NCI-H1694 treated with DMSO at 0.1 percent for 48 hours (cell line): ENCODE data around the gene KYNU.
"Not testable (repeated sequence)": the region's sequence is repeated elsewhere in the genome, so short reads cannot be mapped to it uniquely, and the experiment has no call there.

ENCODE experiments used
- DNase-seq: peaks from one replicate; lab custom pipeline; 2025; lab: John Stamatoyannopoulos, UW

The KYNU gene

DNA sequence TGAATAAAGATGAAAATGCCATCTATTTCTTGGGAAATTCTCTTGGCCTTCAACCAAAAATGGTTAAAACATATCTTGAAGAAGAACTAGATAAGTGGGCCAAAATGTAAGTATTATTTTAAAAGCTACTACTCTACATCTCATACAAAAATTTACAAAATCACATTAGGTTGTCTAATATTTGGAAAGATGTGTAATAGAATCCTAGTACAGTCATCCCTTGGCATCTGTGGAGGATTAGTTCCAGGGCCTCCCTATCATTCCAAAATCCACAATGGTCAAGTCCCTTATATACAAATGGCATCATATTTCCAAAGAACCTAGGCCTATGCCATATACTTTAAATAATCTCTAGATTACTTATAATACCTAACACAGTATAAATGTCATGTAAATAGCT lies 41.2 kb downstream of the KYNU start:
- DNase-seq: no peak

DNA sequence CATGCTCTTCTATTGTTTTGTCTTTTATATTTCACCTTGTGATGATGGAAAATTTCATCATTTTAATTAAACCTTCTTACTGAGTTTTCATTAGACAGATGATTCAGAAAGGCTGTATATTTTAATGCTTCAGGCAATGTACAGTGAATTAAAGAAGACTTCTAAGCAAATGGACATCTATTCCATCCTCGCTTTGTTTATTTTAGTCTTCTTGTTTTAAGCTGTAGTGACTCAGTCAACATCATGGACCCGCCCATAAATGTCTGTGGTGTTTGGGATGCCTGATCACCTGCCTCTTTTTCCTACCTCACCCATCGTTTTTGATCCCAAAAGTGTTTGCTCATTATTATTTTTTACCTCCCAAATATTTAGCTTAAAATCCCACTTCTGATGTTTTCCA lies 43.1 kb downstream of the KYNU start:
- DNase-seq: no peak

GRCh38 chr2:142926445-142926844 lies 49.0 kb downstream of the KYNU start:
- DNase-seq: no peak

DNA sequence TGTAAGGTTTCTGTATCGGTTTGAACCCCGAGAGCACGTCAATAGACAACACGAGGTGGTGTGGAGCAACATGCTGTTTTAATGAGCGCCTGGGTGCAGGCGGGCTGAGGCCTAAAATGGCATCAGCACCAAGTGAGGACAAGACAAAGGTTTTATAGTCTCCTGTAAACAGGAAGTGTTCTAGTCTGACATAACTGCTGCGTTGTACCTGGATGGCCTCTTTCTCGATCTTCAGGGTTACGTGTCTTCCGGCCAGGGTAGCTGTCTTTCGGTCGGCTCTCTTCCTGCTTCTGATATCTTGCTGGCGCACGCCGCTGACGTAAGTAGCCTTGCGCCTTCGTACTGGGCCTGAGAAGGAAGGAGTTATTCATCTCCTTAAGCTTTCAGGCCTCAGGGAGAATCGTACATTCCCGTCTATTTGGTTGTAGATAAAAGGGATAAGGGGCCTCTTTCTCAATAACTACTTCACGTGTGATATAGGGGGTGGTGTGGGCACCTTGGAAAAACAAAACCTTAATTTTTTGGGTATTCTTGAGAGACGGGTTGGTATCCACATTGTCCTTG lies 53.5 kb downstream of the KYNU start:
- DNase-seq: no peak

- no peak for DNase-seq
These were observed 56.5 kb downstream of the KYNU start for GRCh38 chr2:142933916-142934315.

DNA sequence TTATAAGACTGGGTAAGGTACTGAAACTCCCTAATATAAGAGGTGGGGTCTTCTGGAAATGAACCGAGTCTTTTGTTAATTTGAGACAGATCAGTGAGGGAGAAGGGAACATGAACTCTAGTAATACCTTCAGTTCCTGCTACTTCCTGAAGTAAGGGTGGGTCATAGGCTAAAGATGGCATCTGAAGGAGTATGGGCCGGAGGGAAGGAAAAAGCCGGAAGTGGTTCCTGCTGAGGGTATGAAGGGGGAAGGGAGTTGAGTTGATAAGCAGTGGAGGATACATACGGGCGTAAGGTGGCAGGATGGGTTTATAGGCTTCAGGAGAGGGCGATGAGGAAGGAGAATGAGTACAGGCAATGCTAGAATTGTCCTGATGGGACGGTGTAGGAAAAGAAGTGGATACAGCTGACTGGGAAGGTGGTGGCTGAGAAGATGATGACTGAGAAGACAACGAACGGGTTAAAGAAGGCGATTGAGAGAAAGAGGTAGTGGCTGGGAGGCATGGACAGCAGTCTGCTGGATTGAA lies 58.2 kb downstream of the KYNU start:
- no peak for DNase-seq

- no peak for DNase-seq
These were observed 59.2 kb downstream of the KYNU start for GRCh38 chr2:142936629-142937028.

- no peak for DNase-seq
These were observed 59.9 kb downstream of the KYNU start for GRCh38 chr2:142937347-142937746.

- DNase-seq: no peak
These were observed 60.8 kb downstream of the KYNU start for GRCh38 chr2:142938240-142938639.

- no peak for DNase-seq
These were observed 63.3 kb downstream of the KYNU start for GRCh38 chr2:142940606-142941223.

DNA sequence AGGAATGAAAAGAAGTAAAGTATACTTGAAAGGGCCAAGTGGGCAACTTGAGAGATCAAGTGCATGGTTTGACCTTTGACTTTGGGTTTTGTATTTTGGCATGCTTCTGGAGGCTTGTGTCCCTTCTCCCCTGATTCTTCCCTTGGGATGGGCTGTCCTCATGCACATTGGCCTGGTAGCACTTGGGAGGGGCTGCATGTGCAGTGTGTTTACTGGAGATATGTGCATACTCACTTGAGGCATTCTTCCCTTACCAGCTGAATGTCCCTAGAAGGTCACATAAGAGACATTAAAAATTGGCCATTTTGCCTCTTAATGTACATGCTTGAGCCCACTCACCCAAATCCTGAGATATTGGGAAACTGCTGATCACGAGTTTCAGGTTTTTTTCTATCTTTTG lies 65.2 kb downstream of the KYNU start:
- no peak for DNase-seq

- no peak for DNase-seq
These were observed 66.8 kb downstream of the KYNU start for GRCh38 chr2:142944264-142944663.

GRCh38 chr2:142944721-142945120 lies 67.3 kb downstream of the KYNU start:
- no peak for DNase-seq

GRCh38 chr2:142946941-142947340 lies 69.5 kb downstream of the KYNU start:
- no peak for DNase-seq

GRCh38 chr2:142948723-142949122 lies 71.3 kb downstream of the KYNU start:
- not testable (repeated sequence) for DNase-seq

GRCh38 chr2:142950323-142950722 lies 72.9 kb downstream of the KYNU start:
- not testable (repeated sequence) for DNase-seq

- DNase-seq: no peak
These were observed 73.9 kb downstream of the KYNU start for GRCh38 chr2:142951190-142952007.

- DNase-seq: no peak
These were observed 74.6 kb downstream of the KYNU start for GRCh38 chr2:142952018-142952417.

GRCh38 chr2:142952793-142953494 lies 75.5 kb downstream of the KYNU start:
- DNase-seq: no peak

DNA sequence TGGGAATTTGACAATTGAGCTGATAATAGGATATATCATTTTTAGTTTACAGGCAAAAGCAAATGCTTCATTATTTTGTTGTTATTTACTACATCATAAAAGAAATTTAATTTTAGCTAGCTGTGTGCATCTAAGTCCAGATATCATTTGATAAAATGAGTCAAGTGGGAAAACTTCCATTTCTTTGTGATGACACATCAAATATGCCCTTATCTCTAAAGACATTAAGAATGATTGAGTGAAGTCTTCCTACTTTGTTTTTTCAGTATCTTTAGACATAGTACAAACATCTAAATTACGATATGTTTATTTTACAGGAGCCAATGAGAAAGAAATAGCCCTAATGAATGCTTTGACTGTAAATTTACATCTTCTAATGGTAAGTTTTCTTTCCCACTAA lies 77.0 kb downstream of the KYNU start:
- DNase-seq: no peak

DNA sequence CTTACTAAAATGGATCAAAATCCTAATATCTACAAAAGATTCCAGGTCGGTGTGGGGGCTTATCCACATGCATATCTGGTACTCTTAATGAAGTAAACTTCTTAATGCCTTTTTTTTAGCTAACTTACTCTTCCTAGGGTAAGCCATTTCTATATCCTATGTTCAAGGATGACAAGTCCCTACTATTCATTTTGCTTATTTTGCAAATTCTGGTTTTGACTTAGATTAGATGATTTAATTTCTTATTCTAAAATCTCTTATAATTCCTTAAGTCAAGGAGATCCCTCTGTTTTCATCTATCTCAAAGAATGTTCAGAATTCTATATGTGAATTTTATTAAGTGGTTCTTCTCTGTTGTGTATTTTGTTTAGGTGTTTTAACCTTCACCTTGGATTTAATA lies 79.7 kb downstream of the KYNU start:
- no peak for DNase-seq

GRCh38 chr2:142961202-142961601 lies 83.7 kb downstream of the KYNU start:
- DNase-seq: no peak

DNA sequence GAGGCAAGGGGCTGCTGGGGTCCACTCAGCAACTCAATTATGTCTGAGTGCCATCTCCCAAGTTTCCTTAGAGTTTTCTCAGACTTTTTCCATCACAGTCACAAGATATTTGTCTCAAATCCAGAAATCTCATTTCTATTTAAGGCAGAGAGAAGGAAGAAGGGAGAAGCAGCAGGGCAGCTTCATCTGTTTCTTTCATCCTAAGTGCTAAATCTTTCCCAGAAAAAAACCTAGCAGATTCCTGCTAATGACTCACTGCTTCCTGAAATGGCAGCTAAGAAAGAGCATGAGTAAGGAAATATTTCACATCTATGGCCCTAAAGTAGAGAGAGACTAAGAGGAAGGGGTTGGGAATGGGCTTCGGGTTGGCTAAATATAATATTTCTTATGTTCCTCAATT lies 88.0 kb downstream of the KYNU start:
- DNase-seq: no peak
